HG03432 (cell line): ENCODE measurements around the gene PRPS1L1.

Experiments
- ATAC-seq: cut with Tn5 transposase; IDR thresholded peaks from one replicate; pipeline ENCODE4 v1.9.1; 2021; ENCODE audit warnings: mild to moderate bottlenecking, moderate library complexity; ENCODE audit not compliant: unreplicated experiment

The PRPS1L1 gene

DNA sequence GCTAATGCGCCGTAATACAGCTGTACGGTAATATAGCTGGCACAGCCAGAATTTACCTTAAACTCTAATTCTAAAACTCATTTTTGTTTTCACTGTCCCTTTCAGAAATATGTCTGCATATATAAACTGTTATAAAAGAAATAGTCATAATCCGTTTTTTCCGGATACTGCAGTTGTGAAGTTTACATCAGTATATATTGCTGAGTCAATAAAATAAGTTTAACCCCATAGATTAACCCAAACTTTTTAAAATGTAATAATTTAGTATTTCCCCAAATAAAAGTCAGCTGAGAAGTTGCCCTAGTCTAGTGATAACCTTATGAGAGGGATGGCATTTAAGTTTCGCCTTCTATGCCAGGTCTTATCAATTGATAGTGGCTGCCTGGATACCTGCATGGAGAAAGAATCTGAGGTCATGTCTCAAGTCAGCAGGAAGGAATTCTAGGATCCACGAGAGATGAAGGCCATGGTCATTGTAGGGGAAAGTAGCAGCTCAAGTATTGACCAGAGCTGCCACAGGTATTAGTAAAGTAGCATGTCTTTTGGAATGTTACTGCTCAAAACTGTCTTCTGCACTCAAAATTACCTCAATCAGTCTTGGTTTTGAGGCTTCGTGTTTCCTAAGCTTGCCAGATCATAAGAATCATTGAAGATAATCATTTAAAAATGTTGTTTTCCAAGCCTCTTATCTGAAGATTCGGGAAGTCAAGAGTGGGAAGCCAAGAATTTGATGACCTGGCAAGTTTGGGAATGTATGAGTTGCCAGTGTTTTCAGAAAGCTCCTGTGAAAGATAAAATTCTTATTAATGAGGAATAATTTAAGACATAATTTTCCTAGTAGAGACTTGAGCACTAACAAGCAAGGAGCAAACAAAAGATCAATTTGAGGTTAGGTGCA lies 10.8 kb downstream of the PRPS1L1 start:
- ATAC-seq = no peak

DNA sequence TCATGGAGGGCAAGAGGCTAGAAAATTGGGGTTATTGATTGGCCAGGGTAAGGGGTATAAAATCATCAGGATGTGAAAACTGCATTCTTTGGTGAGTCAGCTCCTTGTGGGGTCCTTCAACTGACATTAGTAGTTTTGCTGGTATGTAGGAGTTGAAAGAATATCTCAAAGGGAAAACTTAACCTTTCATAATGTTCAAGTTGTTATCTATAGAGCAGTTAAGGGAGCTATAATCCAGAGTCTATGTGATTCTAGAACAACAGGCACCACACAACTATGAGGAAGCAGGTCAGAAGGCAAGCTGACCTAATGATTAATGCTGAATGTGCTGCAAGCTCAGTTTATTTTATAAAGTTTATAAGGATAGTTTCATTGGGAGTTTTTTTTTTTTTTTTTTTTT lies 13.7 kb downstream of the PRPS1L1 start:
- no peak for ATAC-seq

DNA sequence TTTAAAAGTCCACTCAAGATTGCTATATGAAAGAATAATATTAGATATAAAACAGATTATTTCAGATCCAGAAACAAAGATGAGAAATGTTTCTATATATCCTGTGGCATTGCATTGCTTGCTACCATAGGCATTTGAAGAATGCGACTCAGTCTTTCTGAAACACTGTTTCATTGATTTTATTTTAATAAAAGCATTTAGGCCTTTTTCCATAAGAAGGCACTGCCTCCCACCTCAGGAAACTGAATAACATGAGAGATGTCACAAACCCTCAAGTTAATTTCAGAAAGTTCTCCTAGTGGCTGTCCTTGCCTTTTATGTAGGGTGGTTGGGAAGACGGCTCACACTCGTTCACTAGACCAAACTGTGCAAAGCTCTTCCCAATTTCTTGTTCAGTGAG lies 23.3 kb downstream of the PRPS1L1 start:
- ATAC-seq = no peak

DNA sequence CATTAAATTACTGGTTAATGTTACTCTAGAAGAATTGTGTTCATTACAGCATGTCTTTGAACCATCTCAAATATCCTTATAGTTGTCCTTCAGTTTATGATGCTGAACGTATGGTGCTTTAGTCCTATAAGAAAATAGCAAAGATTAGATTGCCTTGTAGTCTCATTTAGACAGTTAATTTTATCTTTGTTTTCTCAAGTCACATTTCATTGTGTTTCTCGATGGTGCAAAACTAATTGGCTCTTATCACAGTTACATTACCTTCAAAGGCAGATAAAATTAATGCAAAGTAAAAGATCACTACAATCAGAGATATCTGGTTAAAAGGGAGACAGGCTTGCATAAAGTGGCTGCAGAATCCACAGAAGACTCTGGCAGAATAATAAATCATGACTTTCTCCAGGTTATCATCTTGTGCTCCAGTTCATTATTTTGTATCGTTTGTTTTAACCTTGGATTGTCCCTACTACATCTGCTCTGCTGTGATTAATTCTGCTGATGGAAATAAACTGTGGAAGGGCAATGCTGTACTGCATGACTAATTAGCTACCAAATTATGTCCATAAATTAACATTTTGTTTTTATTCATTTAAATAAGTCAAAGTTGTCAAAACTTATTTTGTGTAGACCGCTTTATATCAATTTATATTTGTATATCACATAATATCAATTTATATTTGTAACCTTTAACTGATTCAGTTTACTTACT lies 24.2 kb downstream of the PRPS1L1 start:
- no peak for ATAC-seq

DNA sequence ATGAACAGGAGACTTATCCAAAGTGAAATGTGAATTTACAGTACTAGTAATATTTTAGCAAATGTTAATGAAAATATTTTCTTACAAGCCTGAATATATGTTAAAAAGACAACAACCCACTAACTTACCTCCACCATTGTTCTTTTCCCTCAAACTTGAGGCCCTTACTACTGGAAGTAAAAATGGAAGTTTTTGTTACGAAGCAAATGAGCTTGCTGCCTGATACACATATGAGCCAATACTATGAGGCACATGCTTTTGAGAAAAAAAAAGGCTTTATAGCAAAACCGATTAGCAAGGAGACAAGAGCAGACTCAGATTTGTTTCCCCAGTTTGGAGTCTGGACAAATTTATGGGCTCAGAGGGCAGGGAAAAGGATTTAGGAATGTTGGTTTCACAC lies 29.0 kb downstream of the PRPS1L1 start:
- no peak for ATAC-seq

DNA sequence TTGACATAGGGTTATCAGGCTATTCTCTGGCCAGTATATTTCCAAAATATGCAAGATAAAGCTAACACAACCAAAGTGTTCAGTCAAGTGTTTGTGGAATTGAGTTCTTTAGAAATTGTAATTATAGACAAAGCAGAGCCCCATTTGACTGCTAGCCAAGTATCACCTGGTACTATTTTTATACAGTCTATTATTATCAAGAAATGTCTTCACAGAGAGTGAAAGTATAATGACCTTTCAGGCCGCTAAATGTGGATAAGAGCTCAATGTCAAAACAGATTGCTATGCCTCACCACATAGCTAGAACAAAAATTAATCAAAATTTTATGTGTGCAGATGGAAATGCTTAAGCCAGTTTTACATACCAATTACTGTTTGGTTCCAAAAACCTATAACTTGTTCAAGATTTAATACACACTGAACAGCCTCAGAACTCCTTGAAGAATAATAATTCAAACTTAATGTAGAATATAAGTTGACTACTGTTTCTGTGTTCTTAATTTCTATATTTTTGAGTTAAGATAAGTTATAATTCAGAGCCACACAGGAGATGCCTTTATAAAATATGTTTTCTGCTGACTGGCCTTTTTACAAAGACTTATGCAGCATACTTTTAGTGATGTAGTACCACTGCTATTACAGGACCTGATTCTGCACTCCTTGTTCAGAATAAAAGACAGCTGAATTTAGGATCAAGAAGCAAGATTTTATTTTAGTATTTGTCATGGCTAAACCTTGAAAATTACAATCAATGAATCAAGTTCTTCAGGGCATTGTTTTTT lies 31.0 kb downstream of the PRPS1L1 start:
- no peak for ATAC-seq

DNA sequence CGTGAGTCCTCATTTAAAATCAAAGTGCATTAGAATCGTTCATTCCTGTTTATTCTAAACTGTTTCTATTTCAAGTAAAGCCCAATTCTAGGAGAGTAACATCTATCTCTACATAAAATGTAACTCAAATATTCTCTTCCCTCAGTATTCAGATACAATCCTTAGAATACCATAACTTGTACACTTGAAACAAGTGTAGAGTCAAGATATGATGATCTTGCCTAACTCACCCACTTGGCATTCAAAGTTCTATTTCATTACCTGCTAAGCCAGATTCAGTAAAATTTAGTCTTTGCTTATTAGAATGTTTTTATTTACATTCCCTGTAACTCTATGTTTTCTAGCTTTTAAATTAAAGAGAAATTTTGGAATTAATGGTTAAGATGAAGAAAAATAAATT lies 31.6 kb downstream of the PRPS1L1 start:
- no peak for ATAC-seq

DNA sequence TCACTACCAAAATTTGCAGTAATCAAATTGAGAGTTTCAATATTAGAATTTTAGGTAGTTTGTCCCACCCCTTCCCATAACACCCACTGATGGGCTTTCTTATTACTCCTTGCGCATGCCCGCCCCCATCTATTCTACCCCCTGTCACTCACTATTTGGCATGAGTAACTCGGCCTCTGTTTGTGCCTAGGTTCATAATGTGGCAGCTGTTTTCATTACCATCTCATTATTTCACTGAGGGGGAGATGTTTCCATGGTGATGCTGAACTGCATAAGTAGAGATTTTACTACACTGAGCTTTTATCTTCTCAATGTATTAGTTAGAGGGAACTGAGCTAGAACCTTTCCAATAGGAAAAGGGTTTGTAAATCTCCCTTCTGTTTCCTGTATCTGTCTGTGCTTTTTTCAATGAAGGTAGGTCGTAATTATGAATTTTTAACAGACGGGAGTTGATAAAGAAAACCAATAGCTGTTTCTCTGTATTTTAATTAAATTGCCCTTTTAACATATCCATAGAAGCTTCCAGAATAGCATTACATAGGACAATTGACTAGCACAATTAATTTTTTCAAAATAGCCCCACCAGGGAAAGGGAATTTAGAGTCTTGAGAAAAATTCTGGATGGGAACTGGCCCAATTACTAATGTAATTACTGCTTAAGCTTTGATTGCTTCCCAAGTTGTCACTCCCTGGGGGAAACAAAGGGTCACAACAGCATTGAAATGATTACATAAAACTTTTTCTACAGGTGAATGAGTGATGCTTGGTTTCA lies 33.4 kb downstream of the PRPS1L1 start:
- no peak for ATAC-seq

DNA sequence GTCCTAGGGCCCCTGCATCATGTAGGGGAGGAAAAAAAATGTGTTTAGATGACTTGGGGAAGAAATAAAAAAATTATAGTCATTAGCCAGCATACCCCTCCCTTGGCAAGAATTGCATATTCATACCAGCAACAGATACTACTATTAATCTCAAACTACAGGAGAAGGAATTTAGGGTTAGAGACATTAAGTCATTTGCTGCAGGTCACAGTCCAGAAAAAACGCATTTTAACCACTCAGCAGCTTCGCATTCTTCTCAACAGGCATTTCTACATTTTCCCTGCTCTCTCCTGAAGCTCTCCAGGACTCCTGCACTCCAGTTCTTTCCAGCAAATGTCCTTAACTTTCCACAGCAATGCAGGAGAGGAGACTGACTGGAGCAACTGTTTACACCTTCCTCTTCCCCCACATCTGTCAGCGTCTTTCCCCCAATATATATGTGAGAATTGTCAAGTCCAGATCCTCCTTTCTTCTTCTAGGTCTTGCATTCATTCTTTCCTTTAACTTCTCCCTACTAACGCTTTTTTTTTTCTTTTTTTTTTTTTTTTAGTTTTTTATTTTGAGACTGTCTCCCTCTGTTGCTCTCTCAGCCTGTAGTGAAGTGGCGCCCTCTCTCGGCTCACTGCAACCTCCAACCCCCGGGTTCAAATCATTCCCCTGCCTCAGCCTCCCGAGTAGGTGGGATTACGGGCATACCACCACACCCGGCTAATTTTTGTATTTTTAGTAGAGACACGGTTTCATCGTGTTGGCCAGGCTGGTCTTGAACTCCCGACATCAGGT lies 35.6 kb downstream of the PRPS1L1 start:
- ATAC-seq = no peak

DNA sequence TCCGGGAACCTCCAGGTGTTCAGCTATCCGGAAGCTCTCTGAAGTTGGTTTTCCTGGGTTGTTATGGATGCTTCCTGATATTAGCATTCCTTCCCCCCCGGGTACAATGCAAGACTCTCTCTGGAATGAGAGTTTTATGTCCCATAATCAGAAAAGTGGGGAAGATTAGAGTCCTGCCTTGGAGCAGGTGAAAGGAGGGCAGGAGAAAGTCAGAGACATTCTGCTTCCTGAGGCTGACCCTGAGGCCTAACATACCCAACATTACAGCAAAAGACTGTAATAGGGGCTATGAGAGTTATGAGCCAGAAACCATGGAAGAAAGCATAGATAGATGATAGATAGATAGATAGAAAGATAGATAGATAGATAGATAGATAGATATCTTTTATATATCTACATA lies 36.9 kb downstream of the PRPS1L1 start:
- ATAC-seq = no peak

DNA sequence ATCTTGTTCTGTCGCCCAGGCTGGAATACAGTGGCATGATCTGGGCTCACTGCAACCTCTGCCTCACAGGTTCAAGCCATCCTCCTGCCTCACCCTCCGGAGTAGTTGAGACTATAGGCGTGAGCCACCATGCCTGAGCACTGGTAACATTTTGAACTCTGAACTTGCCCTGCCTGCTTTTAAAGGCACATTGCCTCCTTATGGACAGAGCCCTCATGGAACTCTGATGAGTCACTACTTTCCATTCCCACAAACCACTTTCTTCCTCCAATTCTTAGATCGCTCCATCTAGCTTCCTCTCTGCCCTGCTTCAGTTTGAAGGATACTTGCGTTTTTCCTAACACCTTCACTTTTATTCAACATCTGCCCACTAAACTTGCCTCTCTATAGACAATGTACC lies 38.1 kb downstream of the PRPS1L1 start:
- no peak for ATAC-seq

DNA sequence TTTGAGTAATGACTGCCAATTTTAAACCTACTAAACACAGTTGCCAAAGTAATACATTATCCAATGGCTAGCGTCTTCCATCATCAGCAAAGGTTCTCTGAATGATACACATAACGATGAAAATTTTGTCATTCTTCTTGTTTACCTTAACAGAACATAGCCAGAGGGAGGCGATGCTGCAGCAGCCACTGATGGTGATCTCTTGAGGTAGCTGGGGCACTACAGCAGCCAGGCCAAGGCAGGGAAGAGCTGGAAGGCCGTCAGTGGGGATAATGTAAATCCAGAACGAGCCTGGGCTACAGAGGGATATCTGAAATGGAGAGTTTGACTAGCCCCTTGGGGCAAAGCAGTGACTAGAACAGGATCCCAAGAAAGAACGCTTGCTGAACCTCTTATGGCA lies 38.8 kb downstream of the PRPS1L1 start:
- no peak for ATAC-seq

DNA sequence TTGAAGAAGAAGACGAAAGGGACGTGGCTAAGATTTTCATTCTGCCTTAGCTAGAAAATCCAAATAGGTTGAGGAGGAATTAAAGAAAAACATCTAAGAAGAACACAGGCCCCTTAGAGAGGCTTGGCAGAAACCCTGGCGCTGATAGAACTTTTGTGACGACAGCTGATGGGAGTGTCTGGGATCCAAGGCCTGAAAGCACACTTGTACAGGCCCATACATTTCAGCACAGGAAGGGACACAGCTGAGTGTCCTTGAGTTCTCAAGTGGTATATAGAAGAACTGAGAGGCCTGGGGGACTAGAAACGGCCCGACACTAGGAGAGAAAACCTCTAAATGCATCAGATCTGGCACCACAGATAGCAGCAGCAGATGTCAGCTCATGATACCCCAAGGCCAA lies 39.5 kb downstream of the PRPS1L1 start:
- no peak for ATAC-seq

DNA sequence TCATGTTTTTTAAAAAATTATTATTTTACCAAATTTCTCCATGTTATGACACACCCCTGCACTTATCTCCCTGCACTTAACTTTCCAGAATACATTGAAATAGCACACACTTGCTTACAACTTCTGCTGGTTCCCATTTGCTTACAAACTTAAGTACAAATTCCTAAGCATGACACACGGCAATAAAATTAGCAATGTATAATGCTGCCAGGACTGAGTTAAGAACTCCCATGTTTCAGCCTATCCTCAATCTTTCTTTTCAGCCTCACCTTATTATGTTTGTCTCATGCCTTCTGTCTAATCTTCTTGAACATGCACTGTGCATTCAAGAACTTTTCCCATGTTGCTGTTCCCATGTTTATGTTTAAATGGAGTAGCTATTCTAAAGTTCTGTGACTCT lies 40.8 kb downstream of the PRPS1L1 start:
- ATAC-seq = no peak

DNA sequence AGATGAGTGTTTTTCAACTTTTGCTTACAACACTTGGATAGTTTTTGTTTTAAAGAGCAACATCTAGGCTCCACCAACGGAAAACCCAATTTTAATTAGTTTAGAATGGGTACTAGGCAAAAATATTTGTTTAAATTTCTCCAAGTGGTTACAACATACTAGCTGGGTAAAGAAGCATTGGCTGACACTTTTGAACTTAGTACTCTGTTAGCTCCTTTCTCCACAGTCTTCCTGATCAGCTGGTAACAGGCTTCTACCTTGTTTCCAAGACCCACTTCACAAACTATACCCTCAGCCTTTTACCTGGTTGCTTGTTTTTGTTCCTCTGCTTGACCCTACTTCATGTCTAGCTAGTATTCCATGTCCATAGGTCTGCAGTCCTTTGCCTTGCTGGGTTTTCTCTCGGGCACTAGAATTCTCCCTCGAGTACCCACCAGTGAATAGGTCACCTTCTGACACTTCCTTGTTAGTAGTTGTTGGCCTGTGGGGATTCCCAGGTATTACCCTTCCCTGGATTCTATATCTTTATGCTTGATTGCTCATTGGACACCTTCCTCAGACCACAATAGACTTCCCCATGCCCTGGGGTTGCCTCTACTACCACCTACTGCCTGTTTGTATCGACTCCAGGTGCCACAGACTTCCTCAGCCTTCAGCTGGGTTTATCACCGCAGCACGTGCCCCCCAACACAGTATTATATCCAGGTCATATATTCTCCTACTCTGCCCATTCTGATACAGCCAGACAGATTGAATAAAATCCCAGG lies 42.0 kb downstream of the PRPS1L1 start:
- no peak for ATAC-seq

DNA sequence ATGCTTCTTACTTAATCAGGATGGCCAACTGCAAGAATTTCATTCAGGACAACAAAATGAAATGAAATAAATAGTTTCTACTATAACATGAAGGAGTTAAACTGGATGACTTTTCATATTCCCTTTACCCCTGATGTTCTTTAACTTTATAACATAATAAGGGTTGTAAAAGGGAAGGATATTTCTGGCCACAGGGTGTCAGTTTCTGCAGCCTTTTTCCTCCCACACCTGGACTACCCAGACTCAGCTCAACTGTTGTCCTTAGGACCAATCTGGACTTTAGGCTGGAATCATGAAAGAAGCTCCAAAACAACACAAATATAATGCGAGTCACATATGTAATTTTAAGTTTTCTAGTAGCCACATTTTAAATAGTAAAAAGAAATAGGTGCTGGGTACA lies 43.4 kb downstream of the PRPS1L1 start:
- ATAC-seq = no peak

DNA sequence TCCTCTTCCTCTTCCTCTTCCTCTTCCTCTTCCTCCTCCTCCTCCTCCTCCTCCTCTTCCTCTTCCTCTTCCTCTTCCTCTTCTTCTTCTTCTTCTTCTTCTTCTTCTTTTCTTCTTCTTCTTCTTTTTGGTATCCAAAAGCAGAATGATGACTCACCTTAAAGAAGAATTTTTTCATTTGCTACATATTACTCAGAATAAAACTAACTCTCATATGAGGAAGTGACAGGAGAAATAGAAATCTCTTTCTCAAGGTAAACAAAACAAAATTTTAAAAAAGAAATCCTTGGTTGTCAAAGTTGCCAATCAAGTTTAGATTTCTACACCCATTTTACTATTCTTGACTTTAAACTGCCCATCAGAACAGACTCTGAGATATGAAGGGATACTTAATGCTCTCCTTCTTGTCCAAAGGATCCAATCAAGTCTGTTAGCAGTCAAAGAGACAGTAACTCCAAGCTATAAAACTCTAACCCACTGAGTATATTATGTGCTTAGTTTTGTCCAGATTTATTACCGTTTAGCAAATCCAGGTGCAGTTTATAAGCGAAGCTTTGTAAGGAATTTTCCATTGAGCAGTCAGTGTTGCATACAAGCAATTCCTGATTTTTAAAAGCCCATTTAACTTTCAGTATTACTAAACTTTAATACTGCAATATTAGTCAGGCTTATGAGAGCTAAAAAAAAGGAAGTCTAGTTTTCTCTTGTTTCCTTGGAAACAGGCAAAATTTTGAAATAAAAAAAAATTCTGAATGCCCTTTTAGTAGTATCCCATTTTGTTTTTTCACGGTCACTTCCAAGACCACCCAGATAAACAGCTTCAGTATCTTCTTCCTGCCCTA lies 44.2 kb downstream of the PRPS1L1 start:
- no peak for ATAC-seq

DNA sequence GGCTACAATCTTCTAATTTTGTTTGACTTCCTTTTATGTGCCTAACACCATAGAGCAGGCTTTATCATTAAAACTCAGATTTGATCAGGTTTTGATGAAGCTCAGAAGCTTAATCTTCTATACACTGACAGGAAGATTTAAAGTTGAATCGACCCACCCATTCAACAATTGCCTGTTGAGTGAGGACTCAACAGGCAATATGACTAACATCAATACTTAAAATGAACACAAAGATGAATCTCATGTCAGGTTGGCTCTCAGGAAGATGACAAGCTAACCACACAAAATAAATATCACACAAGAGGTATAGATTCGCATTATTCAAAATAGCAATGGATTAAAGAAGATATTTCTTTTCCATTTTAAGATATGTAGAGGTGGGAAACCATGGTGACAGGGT lies 50.7 kb downstream of the PRPS1L1 start:
- no peak for ATAC-seq
